ENCODE results near the gene ADRA1B. TPM values are rescaled to one million over a fixed set of nuclear protein-coding genes. Genes with fewer than 3 reads are reported as not detected.

Gene ADRA1B
- total RNA-seq, 4 donors from 2014 or later, result under 0.01 to 5.2 (median 1.2) TPM; not detected in 1

- no peak overlapping the region for H3K27ac ChIP-seq
- TF ChIP-seq POLR2A (IDR thresholded peaks at IDR 0.05), result no peak
- TF ChIP-seq, protein P1, sequence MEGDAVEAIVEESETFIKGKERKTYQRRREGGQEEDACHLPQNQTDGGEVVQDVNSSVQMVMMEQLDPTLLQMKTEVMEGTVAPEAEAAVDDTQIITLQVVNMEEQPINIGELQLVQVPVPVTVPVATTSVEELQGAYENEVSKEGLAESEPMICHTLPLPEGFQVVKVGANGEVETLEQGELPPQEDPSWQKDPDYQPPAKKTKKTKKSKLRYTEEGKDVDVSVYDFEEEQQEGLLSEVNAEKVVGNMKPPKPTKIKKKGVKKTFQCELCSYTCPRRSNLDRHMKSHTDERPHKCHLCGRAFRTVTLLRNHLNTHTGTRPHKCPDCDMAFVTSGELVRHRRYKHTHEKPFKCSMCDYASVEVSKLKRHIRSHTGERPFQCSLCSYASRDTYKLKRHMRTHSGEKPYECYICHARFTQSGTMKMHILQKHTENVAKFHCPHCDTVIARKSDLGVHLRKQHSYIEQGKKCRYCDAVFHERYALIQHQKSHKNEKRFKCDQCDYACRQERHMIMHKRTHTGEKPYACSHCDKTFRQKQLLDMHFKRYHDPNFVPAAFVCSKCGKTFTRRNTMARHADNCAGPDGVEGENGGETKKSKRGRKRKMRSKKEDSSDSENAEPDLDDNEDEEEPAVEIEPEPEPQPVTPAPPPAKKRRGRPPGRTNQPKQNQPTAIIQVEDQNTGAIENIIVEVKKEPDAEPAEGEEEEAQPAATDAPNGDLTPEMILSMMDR (IDR thresholded peaks at IDR 0.05), result no peak
- H3K4me1 ChIP-seq, result no peaks in the 10 kb centered on the region
- H3K27me3 ChIP-seq, result no peaks in the 10 kb centered on the region
- intact Hi-C loops (cut with DNase I; ENCODE audit: low total_unique reads), result no loop called here
- no peak overlapping the region for H3K4me3 ChIP-seq
- no peak for DNase-seq
- H3K9me3 ChIP-seq, result no peaks in the 10 kb centered on the region
- no peaks in the 10 kb centered on the region for H3K36me3 ChIP-seq
Observed at GRCh38 chr5:159923008-159923407, 6.7 kb downstream of the ADRA1B start.

GRCh38 chr5:159928122-159928909 lies 12.0 kb downstream of the ADRA1B start:
- Histone ChIP-seq H3K27ac (no peak overlapping the region), H3K27me3 (no peaks in the 10 kb centered on the region), H3K4me1 (no peaks in the 10 kb centered on the region), H3K36me3 (no peaks in the 10 kb centered on the region), H3K9me3 (no peaks in the 10 kb centered on the region), H3K4me3 (no peak overlapping the region)
- intact Hi-C loops (cut with DNase I; ENCODE audit: low total_unique reads), result no loop called here
- TF ChIP-seq POLR2A (IDR thresholded peaks at IDR 0.05), result no peak
- TF ChIP-seq, protein P1 (IDR thresholded peaks at IDR 0.05), result no peak
- no peak for DNase-seq

- no peak overlapping the region for H3K4me3 ChIP-seq
- no peaks in the 10 kb centered on the region for H3K36me3 ChIP-seq
- TF ChIP-seq, protein P1 (IDR thresholded peaks at IDR 0.05), result no peak
- TF ChIP-seq POLR2A (IDR thresholded peaks at IDR 0.05), result no peak
- no peak for DNase-seq
- H3K27me3 ChIP-seq, result no peaks in the 10 kb centered on the region
- no peaks in the 10 kb centered on the region for H3K9me3 ChIP-seq
- intact Hi-C loops (cut with DNase I; ENCODE audit: low total_unique reads), result no loop called here
- H3K27ac ChIP-seq, result no peak overlapping the region
- H3K4me1 ChIP-seq, result no peaks in the 10 kb centered on the region
Observed at GRCh38 chr5:159929176-159929575, 12.9 kb downstream of the ADRA1B start.

DNA sequence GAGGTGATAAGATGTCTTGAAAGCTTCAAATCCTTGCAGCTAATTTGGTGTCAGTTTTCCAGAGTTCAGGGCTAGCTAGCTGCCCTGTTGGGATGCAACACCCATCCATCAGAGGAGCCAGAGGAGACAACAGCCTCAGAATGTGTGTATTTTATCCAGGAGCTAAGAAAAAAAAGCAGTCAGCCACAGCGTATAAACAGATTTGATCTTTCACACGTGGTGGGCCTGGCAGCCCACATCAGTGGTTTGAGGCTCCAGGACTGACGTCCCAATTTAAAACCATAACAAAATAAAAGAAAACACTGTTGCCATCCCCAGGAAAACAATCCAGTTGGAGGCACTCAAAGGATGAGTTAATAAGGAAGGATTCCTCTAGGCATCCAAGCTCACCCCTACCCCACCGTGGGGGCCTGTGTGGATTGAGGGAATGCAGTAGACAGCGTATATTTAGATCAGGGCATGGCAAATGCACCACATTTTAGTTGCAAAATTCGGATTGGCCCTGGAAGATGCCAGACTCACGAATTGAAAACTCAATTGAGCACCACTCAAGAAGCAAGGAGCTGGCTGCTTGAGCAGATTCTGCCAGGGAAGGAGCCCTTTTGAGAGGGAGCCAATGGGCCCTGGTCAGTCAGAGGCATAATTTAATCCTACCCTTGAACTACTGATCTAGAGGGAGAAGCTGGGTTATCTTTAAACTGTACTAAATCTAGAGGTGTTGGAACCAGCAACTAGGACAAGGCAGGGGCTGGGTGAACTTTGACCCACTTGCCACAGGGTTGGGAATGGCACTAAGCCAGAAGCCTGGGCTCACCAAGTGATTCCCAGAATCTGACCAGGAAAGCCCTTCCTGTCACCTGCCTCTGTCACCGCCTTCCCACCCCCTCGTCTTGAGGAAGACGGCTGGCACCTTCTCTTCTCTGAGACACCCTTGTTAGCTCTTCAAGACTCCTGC lies 17.5 kb downstream of the ADRA1B start:
- intact Hi-C loops (cut with DNase I; ENCODE audit: low total_unique reads), result no loop called here
- H3K9me3 ChIP-seq, result no peaks in the 10 kb centered on the region
- no peak for DNase-seq
- no peaks in the 10 kb centered on the region for H3K36me3 ChIP-seq
- H3K27me3 ChIP-seq, result no peaks in the 10 kb centered on the region
- H3K4me1 ChIP-seq, result no peaks in the 10 kb centered on the region
- TF ChIP-seq POLR2A (IDR thresholded peaks at IDR 0.05), result no peak
- TF ChIP-seq, protein P1 (IDR thresholded peaks at IDR 0.05), result no peak
- H3K4me3 ChIP-seq, result no peak overlapping the region
- no peak overlapping the region for H3K27ac ChIP-seq

GRCh38 chr5:159935946-159936345 lies 19.7 kb downstream of the ADRA1B start:
- Histone ChIP-seq H3K27me3 (no peaks in the 10 kb centered on the region), H3K36me3 (no peaks in the 10 kb centered on the region), H3K4me1 (no peaks in the 10 kb centered on the region), H3K4me3 (no peak overlapping the region), H3K27ac (no peak overlapping the region), H3K9me3 (no peaks in the 10 kb centered on the region)
- DNase-seq, result no peak
- intact Hi-C loops (cut with DNase I; ENCODE audit: low total_unique reads), result no loop called here
- TF ChIP-seq, protein P1 (IDR thresholded peaks at IDR 0.05), result no peak
- no peak for TF ChIP-seq POLR2A (IDR thresholded peaks at IDR 0.05)
